DMS114 treated with DMSO at 0.1 percent for 48 hours (cell line): ENCODE measurements around the gene TGFB1.
"Not testable (repeated sequence)": the region's sequence is repeated elsewhere in the genome, so short reads cannot be mapped to it uniquely, and the experiment has no call there.

Experiments used
- DNase-seq: peaks from one replicate; lab custom pipeline; 2025; ENCODE audit not compliant: unreplicated experiment; lab: John Stamatoyannopoulos, UW

The TGFB1 gene

DNA sequence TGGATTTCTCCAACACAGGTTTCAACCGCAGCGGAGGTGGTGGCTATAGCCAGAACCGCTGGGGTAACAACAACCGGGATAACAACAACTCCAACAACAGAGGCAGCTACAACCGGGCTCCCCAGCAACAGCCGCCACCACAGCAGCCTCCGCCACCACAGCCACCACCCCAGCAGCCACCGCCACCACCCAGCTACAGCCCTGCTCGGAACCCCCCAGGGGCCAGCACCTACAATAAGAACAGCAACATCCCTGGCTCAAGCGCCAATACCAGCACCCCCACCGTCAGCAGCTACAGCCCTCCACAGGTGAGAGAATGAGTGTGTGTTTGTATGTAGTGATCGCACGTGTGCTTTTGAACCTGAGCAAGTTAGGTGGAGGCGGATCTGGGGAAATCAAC, 49.8 kb downstream of the TGFB1 start:
- DNase-seq, result no peak

DNA sequence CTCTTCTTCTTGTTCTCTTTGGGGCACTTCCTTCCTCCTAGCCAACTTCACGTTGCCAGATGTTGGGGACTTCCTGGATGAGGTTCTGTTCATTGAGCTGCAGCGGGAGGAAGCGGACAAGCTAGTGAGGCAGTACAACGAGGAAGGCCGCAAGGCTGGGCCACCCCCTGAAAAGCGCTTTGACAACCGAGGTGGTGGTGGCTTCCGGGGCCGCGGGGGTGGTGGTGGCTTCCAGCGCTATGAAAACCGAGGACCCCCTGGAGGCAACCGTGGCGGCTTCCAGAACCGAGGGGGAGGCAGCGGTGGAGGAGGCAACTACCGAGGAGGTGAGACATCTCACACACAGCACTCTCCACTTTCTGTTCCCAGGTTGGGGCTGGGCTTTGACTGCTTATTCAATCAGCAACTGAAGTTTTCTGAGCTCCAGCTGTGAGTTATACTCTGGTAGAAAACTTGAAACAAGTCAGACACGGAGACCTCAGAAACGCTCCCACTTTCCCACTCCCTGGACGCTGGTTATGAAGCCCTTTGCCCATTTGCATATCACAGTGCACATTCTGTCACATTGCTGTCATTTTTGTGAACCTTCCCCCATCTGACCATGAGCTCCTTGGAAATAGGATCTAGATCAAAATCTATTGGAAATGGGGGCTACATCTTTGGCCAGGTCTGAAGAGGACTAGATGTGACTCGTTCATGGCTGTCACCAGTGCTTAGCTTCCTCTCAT, 50.9 kb downstream of the TGFB1 start:
- no peak for DNase-seq

- DNase-seq, result no peak
These were observed 53.2 kb downstream of the TGFB1 start for GRCh38 chr19:41300555-41300954.

- DNase-seq, result no peak
These were observed 54.0 kb downstream of the TGFB1 start for GRCh38 chr19:41299755-41300089.

DNA sequence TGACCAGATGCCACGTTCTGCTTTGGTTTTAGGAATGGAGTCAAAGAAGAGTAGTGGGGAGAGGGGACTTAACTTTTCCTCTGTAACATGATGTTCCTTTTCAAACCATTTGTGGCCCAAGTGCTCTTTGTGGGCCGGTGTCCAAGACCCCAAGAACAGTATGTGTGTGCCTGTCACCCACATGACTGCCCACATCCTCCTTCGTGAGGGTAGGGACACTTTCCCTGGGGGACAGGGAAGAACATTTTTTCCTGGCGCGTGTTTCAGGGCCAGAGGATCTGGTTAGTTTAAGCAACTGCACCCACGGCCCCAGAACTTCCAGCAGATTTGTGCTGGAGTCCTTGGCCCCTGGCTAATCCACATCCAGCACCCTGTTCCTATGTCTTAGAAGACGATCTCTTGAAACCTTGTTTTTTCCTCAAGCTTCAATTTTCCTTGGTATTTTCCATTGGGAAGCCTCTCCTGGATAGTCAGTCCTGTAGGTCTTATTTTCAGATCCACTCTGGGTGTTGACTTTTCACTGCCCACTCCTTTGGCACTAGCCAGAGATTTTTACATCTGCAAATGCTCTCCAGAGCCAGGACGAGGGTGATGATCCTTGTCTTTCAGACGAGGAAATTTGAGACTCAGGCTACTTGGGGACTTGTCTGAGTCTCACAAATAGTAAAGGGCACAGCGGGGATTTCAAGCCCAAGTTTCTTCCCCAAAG, 54.5 kb downstream of the TGFB1 start:
- no peak for DNase-seq

DNA sequence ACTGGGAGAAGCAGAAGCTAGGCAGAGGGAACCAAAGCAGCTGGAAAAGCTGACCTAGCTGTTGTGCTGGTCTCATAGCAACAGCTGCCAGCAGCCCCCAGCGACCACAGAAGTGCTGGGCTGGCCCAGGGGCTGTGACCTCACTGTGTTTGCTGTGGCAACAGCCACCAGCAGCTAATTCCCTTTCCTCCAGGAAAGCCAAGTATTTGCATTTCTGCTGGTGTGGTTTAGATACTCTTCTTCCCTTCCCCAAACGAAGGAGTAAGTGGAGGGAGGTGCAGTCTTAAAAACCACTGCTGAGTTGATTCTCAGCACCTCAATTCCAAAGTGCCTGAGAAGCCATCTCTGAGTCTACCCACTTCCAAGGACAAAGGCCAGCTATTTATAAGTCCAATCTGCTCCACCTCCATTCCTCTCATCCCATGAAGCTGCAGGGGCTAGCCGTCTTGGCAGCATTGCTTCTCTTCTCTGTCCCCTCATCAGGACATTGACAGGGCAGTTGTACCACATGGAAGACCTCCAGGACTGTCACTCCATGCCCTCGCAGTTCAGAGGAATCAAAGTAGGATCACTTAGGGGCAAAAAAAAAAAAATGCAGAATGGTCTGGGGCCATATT, 55.3 kb downstream of the TGFB1 start:
- no peak for DNase-seq

GRCh38 chr19:41297628-41298347, 55.9 kb downstream of the TGFB1 start:
- DNase-seq, result no peak

- DNase-seq, result no peak
These were observed 57.3 kb downstream of the TGFB1 start for GRCh38 chr19:41296433-41296871.

DNA sequence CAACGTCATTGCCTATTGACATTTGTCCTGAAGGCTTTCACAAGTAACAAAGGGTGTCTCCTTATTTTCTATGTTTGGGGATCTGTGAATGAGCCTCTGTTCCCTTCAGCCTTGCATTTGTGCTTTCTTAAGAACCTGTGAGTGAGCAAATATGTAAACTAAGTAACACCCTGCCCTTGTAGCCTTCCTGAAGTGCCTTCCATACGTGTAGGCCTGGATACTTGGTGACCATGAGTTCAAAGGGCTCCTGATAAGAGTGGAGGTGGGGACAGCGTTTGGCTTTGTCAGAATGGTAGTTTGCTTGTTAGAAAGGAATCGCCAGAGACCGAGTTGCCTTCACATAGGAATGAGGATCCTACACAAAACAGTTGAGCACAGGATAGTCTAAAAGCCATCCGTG, 58.2 kb downstream of the TGFB1 start:
- no peak for DNase-seq

- DNase-seq, result no peak
These were observed 59.3 kb downstream of the TGFB1 start for GRCh38 chr19:41294393-41294792.

- not testable (repeated sequence) for DNase-seq
These were observed 63.9 kb downstream of the TGFB1 start for GRCh38 chr19:41289814-41290213.

DNA sequence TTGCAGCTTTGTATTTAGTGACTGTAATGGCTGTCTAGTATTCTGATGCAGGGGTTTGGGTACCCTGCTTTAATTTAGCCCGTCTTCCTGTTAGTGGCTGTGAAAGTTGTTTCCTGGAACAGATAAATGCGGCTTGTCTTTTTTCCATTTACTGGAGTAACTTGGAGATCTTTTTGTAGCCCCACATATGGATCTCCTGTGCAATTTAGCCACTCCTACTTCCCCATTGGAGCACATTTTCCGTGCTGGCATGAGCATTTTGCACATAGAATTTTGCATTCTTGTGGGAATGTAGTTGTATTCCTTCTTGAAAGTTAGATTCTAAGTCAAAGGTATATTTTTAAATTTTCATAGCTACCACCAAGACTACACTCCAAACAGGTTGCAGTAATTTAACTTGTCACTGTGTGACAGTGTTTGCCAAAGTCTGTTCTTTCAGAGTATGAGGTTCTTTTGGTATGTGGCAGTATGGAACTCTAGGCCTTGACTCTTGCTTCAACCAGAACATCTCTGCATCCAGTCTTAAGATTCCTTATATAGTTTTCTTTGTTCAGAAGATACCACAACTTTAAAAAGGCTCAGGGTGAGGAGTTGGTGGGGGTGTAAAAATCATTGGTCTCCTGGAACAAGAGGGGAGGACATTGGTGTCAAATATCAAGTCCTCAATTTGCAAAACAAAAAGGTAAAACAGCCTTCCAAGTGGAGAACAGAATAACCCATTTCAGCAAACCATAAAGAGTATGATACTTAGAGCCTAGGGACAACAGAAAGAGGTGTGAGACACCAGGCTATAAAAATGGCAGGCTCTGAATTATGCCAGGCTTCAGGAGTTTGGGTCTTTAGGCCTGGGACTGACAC, 64.8 kb downstream of the TGFB1 start:
- DNase-seq, result no peak
